NCI-H446 (cell line): ENCODE data around the gene ARHGDIA.
A peak's percentile ranks its signal among the peaks of the same experiment; 100 is the strongest.
"Not testable (repeated sequence)": the region's sequence is repeated elsewhere in the genome, so short reads cannot be mapped to it uniquely, and the experiment has no call there.

ENCODE experiments used
- DNase-seq, 2 experiments: peaks; one replicate each; lab custom pipeline; 2025; lab: John Stamatoyannopoulos, UW

Gene ARHGDIA

GRCh38 chr17:81870981-81871386 lies at the start of gene ARHGDIA:
Gene ARHGDIA, minus strand, starts transcription at chr17:81871337. Its CDS starts 1,407 bp downstream, at chr17:81869930.
- DNase-seq: peak in 1 of 2 experiments; percentile 88

GRCh38 chr17:81918832-81919545 lies 47.9 kb upstream of the ARHGDIA start:
- DNase-seq: no peak

GRCh38 chr17:81918333-81918669 lies 47.2 kb upstream of the ARHGDIA start:
- not testable (repeated sequence) for DNase-seq

- DNase-seq: peak; percentile 55 to 90
These were observed 46.6 kb upstream of the ARHGDIA start, which contains the start of gene SIRT7 for GRCh38 chr17:81917565-81918332. Gene SIRT7, minus strand, starts transcription at chr17:81918176. Its CDS starts 45 bp downstream, at chr17:81918131.

- DNase-seq: no peak
These were observed 45.3 kb upstream of the ARHGDIA start for GRCh38 chr17:81916234-81917001.

GRCh38 chr17:81915331-81915730 lies 44.2 kb upstream of the ARHGDIA start:
- no peak for DNase-seq

- DNase-seq: no peak
These were observed 43.1 kb upstream of the ARHGDIA start for GRCh38 chr17:81914103-81914850.

- DNase-seq: no peak
These were observed 42.4 kb upstream of the ARHGDIA start for GRCh38 chr17:81913394-81914102.

- DNase-seq: no peak
These were observed 41.5 kb upstream of the ARHGDIA start for GRCh38 chr17:81912441-81913309.

GRCh38 chr17:81911969-81912368 lies 40.8 kb upstream of the ARHGDIA start:
- no peak for DNase-seq

- peak; percentile 43 to 92 for DNase-seq
These were observed 40.3 kb upstream of the ARHGDIA start, which contains the start of gene PCYT2 for GRCh38 chr17:81911277-81911961. Gene PCYT2, minus strand, starts transcription at chr17:81911399. Its CDS starts 44 bp downstream, at chr17:81911355.

- DNase-seq: no peak
These were observed 39.7 kb upstream of the ARHGDIA start for GRCh38 chr17:81910840-81911276.

- DNase-seq: no peak
These were observed 39.1 kb upstream of the ARHGDIA start for GRCh38 chr17:81909966-81910839.

- DNase-seq: no peak
These were observed 38.1 kb upstream of the ARHGDIA start for GRCh38 chr17:81909231-81909630.

- DNase-seq: no peak
These were observed 37.7 kb upstream of the ARHGDIA start for GRCh38 chr17:81908793-81909192.

GRCh38 chr17:81907219-81908145 lies 36.3 kb upstream of the ARHGDIA start:
- DNase-seq: no peak
